ENCODE results near the gene NME3.

The NME3 gene

DNA sequence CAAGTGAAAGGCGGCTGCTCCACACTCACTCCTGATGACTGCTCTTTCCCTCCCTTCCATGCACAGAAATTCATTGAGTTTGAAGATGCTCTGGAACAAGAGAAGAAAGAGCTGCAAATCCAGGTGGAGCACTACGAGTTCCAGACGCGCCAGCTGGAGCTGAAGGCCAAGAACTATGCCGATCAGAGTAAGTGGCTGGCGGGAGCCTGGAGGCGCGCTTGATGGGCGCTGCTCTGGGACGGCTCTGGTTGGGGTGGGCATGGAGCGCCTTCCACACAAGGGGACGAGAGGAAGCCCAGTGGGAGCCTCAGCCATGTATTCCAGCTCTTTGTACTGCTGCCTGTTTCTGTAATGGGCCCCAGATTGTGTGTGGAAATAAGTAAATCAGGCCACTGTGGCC, 46.9 kb downstream of the NME3 start:
- DNase-seq (ENCODE audit: low spot score), result no peak

DNA sequence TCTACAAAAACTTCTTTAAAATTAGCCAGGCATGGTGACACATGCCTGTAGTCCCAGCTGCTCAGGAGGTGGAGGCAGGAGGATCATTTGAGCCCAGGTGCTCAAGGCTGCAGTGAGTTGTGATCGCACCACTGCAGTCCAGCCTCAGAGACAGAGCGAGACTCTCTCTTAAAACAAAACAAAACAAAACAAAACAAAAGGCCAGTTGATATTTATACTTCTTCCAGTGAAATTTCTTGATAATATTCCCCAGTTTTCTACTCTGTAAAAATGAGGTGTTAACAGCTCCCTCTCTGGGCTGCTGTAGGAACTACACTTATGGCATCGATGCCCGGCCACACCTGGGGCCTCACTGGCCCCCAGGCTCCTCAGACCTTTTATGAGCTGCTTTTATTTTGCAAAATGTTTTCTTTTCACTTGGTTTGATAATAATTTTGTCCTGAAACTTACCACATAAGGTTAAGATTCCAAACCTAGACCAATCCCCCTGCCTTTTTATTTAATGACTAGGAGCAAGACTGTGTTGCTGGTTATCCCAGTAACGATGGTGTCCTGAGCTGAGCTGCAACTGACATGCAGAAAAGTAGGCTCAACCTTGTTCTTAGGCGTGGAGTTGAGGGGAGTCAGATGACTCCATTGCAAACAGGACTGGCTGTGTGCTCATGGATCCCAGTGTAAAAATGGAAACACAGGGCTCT, 47.7 kb downstream of the NME3 start:
- peak; percentile 75 for DNase-seq (ENCODE audit: low spot score)

DNA sequence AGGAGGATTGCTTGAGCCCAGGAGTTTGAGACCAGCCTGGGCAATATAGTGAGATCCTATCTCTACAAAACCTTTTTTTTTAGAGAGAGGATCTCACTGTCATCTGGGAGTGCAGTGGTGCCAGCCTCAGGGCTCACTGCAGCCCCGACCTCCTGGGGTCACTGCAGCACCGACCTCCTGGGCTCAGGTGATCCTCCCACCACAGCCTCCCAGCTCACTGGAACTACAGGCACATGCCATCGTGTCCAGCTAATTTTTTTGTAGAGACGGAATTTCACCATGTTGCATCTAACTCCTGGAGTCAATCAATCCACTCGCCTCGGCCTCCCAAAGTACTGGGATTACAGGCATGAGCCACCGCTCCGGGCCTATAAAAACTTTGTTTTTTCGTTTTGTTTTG, 50.0 kb downstream of the NME3 start:
- DNase-seq (ENCODE audit: low spot score), result no peak

All from GM03348 (cell line).